Loucy (cell line): ENCODE results near the gene ATP5MG.

ENCODE experiments used
- H2AFZ ChIP-seq: fragments of 200-600 bp; sonication (generic); 2 replicates; pipeline ENCODE4 v1.6.0; 2016; ENCODE audit warnings: antibody characterized with exemption, mild to moderate bottlenecking, low read length, moderate library complexity
- H3F3A ChIP-seq: fragments of 200-600 bp; 2 replicates; pipeline ENCODE4 v1.6.0; 2016; ENCODE audit warnings: antibody characterized with exemption, low read depth, mild to moderate bottlenecking
- H3K27me3 ChIP-seq: fragments of 200-600 bp; sonication (generic); 2 replicates; pipeline ENCODE4 v1.6.1; 2014; ENCODE audit warnings: low read length, mild to moderate bottlenecking; ENCODE audit not compliant: insufficient read depth, poor library complexity, severe bottlenecking
- H3K36me3 ChIP-seq: fragments of 200-600 bp; sonication (generic); 2 replicates; pipeline ENCODE4 v1.6.1; 2016; ENCODE audit warnings: low read length; ENCODE audit not compliant: insufficient read depth
- H3K4me1 ChIP-seq: fragments of 200-600 bp; sonication (generic); 2 replicates; pipeline ENCODE4 v1.5.1; 2014; ENCODE audit warnings: low read length, mild to moderate bottlenecking; ENCODE audit not compliant: insufficient read depth, poor library complexity, severe bottlenecking
- H3K4me2 ChIP-seq: fragments of 200-600 bp; sonication (generic); 2 replicates; pipeline ENCODE4 v1.6.0; 2014; ENCODE audit warnings: antibody characterized with exemption, low read length, low read depth, mild to moderate bottlenecking; ENCODE audit not compliant: poor library complexity, severe bottlenecking
- H3K4me3 ChIP-seq: fragments of 200-600 bp; sonication (generic); 2 replicates; pipeline ENCODE4 v1.5.1; 2014; ENCODE audit warnings: low read length, mild to moderate bottlenecking, mixed read lengths; ENCODE audit not compliant: poor library complexity, severe bottlenecking
- H3K79me2 ChIP-seq: fragments of 200-600 bp; sonication (generic); 2 replicates; pipeline ENCODE4 v1.6.1; 2014; ENCODE audit warnings: low read length; ENCODE audit not compliant: insufficient read depth
- H3K9ac ChIP-seq: fragments of 200-600 bp; sonication (generic); 2 replicates; pipeline ENCODE4 v1.6.0; 2014; ENCODE audit warnings: mild to moderate bottlenecking, low read depth, low read length, moderate library complexity; ENCODE audit not compliant: poor library complexity, severe bottlenecking
- H3K9me2 ChIP-seq: fragments of 200-600 bp; sonication (generic); replicated peaks from 2 replicates; pipeline ENCODE4 v1.6.1; 2016; ENCODE audit warnings: low read depth, low read length, mixed read lengths
- H3K9me3 ChIP-seq: fragments of 200-600 bp; sonication (generic); 2 replicates; pipeline ENCODE4 v1.6.1; 2014; ENCODE audit warnings: mild to moderate bottlenecking, antibody characterized with exemption, low read length, low read depth; ENCODE audit not compliant: insufficient read depth
- H4K20me1 ChIP-seq: fragments of 200-600 bp; sonication (generic); 2 replicates; pipeline ENCODE4 v1.6.0; 2014; ENCODE audit warnings: antibody characterized with exemption, low read length, mild to moderate bottlenecking; ENCODE audit not compliant: insufficient read depth, poor library complexity, severe bottlenecking
- EZH2phosphoT487 ChIP-seq: fragments of 200-600 bp; IDR thresholded peaks from 2 replicates; pipeline ENCODE4 v1.6.1; 2018; ENCODE audit warnings: antibody characterized with exemption, mild to moderate bottlenecking, moderate library complexity, borderline replicate concordance
- TF ChIP-seq, protein P1 (sequence below): fragments of 200-600 bp; sonication (generic); conservative IDR thresholded peaks from 2 replicates; pipeline ENCODE4 v1.5.1; 2014; ENCODE audit warnings: mild to moderate bottlenecking, antibody characterized with exemption, low read length

Gene ATP5MG

DNA sequence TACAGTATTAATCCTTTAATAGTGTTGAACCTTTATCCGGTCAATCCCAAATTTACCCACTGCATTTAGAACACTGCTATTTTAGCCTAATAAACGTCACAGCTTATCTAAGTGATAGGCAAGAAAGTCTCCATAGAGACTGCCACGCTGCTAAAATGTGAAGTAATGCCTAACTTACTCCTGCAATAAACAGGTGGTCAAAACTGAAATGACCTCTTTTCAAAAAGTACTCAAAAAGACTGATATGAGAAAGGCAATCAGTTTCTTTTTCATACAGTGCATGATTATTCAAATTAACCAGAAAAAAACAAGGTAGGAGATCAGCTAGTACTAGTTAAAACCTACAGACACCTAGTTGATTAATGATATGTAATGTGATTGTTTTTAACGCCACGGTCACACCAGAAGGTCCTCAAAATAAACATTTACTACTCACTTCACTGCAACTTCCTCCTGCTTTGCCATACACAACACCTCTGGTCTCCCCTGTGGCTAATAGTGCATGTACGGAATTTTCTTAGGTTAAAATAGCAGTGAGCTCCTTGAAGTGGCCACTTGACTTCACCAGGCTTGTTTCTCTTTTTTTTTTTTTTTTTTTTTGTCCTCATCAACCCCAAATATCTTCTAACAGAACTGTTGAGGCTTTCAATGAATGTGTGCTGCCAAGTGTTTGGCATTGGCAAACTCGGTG is 8.8 kb downstream of the ATP5MG start:
- peaks cover 38% of the 10 kb centered on the region; the same call in 1 of the 2 replicates for H3K36me3 ChIP-seq
- H4K20me1 ChIP-seq, result peaks cover 37% of the 10 kb centered on the region
- no peak overlapping the region for H3K4me3 ChIP-seq
- no peaks in the 10 kb centered on the region for H3K27me3 ChIP-seq
- peaks cover 5% of the 10 kb centered on the region for H3F3A ChIP-seq
- no peak overlapping the region for H3K4me2 ChIP-seq
- no peak for TF ChIP-seq EZH2phosphoT487
- TF ChIP-seq, protein P1, sequence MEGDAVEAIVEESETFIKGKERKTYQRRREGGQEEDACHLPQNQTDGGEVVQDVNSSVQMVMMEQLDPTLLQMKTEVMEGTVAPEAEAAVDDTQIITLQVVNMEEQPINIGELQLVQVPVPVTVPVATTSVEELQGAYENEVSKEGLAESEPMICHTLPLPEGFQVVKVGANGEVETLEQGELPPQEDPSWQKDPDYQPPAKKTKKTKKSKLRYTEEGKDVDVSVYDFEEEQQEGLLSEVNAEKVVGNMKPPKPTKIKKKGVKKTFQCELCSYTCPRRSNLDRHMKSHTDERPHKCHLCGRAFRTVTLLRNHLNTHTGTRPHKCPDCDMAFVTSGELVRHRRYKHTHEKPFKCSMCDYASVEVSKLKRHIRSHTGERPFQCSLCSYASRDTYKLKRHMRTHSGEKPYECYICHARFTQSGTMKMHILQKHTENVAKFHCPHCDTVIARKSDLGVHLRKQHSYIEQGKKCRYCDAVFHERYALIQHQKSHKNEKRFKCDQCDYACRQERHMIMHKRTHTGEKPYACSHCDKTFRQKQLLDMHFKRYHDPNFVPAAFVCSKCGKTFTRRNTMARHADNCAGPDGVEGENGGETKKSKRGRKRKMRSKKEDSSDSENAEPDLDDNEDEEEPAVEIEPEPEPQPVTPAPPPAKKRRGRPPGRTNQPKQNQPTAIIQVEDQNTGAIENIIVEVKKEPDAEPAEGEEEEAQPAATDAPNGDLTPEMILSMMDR, result no peak
- no peak overlapping the region for H3K9ac ChIP-seq
- H3K9me3 ChIP-seq, result no peaks in the 10 kb centered on the region
- no peaks in the 10 kb centered on the region for H3K9me2 ChIP-seq
- H3K79me2 ChIP-seq, result peaks cover 51% of the 10 kb centered on the region
- H3K4me1 ChIP-seq, result peaks cover 24% of the 10 kb centered on the region
- H2AFZ ChIP-seq, result no peak overlapping the region

GRCh38 chr11:118411530-118411929 is 10.1 kb downstream of the ATP5MG start:
- Histone ChIP-seq H3K4me3 (no peak overlapping the region), H3F3A (peaks cover 6% of the 10 kb centered on the region), H3K9me3 (no peaks in the 10 kb centered on the region), H3K9me2 (no peaks in the 10 kb centered on the region), H3K79me2 (peaks cover 38% of the 10 kb centered on the region), H3K27me3 (no peaks in the 10 kb centered on the region), H3K36me3 (peaks cover 34% of the 10 kb centered on the region; the same call in 1 of the 2 replicates), H3K4me1 (peaks cover 30% of the 10 kb centered on the region), H3K4me2 (no peak overlapping the region), H2AFZ (no peak overlapping the region), H4K20me1 (peaks cover 26% of the 10 kb centered on the region), H3K9ac (no peak overlapping the region)
- TF ChIP-seq, protein P1, result no peak
- no peak for TF ChIP-seq EZH2phosphoT487

DNA sequence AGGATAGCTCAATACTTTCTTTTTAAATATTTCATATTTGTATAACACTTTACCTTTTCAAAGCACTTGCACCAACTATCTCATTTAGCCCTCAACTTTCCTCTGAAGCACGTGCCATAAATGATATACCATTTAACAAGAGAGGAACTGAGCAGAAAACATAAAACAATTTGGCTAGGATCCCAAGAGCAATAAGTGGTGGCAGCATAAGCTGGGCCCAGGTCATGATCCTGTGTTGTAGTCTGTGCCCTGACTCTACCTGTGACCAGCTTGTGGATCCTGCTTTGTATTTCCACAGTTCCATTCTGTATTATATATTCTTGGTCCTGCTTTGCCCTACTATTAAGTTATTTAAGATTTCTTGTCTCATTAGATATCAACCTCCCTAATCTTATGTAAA is 11.5 kb downstream of the ATP5MG start:
- no peak overlapping the region for H2AFZ ChIP-seq
- H3K27me3 ChIP-seq, result no peaks in the 10 kb centered on the region
- H3K9ac ChIP-seq, result no peak overlapping the region
- no peaks in the 10 kb centered on the region for H3K9me3 ChIP-seq
- H3K79me2 ChIP-seq, result peaks cover 26% of the 10 kb centered on the region
- TF ChIP-seq, protein P1, result no peak
- TF ChIP-seq EZH2phosphoT487, result no peak
- H3K36me3 ChIP-seq, result peaks cover 22% of the 10 kb centered on the region; the same call in 1 of the 2 replicates
- peaks cover 15% of the 10 kb centered on the region for H4K20me1 ChIP-seq
- H3K4me2 ChIP-seq, result no peak overlapping the region
- H3K4me3 ChIP-seq, result no peak overlapping the region
- H3K9me2 ChIP-seq, result no peaks in the 10 kb centered on the region
- H3F3A ChIP-seq, result peaks cover 6% of the 10 kb centered on the region
- peaks cover 27% of the 10 kb centered on the region for H3K4me1 ChIP-seq
